WTC11 (cell line): ENCODE measurements around the gene KIF5A. TPM values are rescaled to one million over a fixed set of nuclear protein-coding genes. Genes with fewer than 3 reads are reported as not detected.
"Not testable (repeated sequence)": the region's sequence is repeated elsewhere in the genome, so short reads cannot be mapped to it uniquely, and the experiment has no call there.

ENCODE experiments used
- ATAC-seq: fragments of 200-7000 bp; cut with Tn5 transposase; 2 replicates; pipeline ENCODE4 v1.10.0; 2021; ENCODE audit warnings: mild to moderate bottlenecking, moderate library complexity
- CTCF ChIA-PET: fragments of 300-600 bp; sonication (Branson Sonifier 250); formaldehyde crosslinking; loops from one replicate; lab custom pipeline; 2021; ENCODE audit warnings: antibody characterized with exemption; lab: Charles Lee
- POLR2A ChIA-PET: fragments of 350-600 bp; sonication (Branson Sonifier 250); formaldehyde crosslinking; loops from one replicate; lab custom pipeline; 2021; ENCODE audit warnings: antibody characterized with exemption; lab: Charles Lee
- DNase-seq: peaks from one replicate; pipeline ENCODE4 v3.0.0; 2021; ENCODE audit warnings: low spot score
- H3K27ac Mint-ChIP-seq: 2 replicates; pipeline ENCODE4 v1.8.0; 2021; ENCODE audit warnings: mixed read lengths
- H3K27me3 Mint-ChIP-seq: 2 replicates; pipeline ENCODE4 v1.8.0; 2021; ENCODE audit warnings: low read depth, mild to moderate bottlenecking, moderate library complexity, mixed read lengths
- H3K36me3 Mint-ChIP-seq: 2 replicates; pipeline ENCODE4 v1.8.0; 2021; ENCODE audit warnings: mixed read lengths
- H3K4me1 Mint-ChIP-seq: 2 replicates; pipeline ENCODE4 v1.8.0; 2022; ENCODE audit warnings: mixed read lengths
- H3K4me3 Mint-ChIP-seq: 2 replicates; pipeline ENCODE4 v1.8.0; 2021; ENCODE audit warnings: mild to moderate bottlenecking, moderate library complexity, mixed read lengths
- H3K9me3 Mint-ChIP-seq: 2 replicates; pipeline ENCODE4 v1.8.0; 2021; ENCODE audit warnings: mixed read lengths
- AR ChIP-seq: fragments of 250-450 bp; sonication (Bioruptor Pico); IDR thresholded peaks from 2 replicates; pipeline ENCODE4 v1.9.0; 2021; ENCODE audit warnings: mild to moderate bottlenecking
- ATF6 ChIP-seq: sonication (generic); formaldehyde crosslinking; IDR thresholded peaks from 2 replicates; pipeline ENCODE4 v1.8.1; 2023; ENCODE audit warnings: mild to moderate bottlenecking, missing genetic modification reagents
- EMX1 ChIP-seq: fragments of 250-450 bp; sonication (Bioruptor Pico); IDR thresholded peaks from 2 replicates; pipeline ENCODE4 v1.8.0; 2021; ENCODE audit warnings: mild to moderate bottlenecking
- ETV6 ChIP-seq: sonication (generic); formaldehyde crosslinking; IDR thresholded peaks from 2 replicates; pipeline ENCODE4 v1.8.1; 2022; ENCODE audit warnings: mild to moderate bottlenecking, missing genetic modification reagents
- IRF2 ChIP-seq: sonication (generic); formaldehyde crosslinking; IDR thresholded peaks from 2 replicates; pipeline ENCODE4 v1.8.0; 2022; ENCODE audit warnings: low read depth, missing genetic modification reagents, borderline replicate concordance
- JAZF1 ChIP-seq: fragments of 250-450 bp; sonication (Bioruptor Pico); IDR thresholded peaks from 2 replicates; pipeline ENCODE4 v1.9.0; 2021; ENCODE audit warnings: moderate library complexity, mild to moderate bottlenecking, inconsistent platforms
- JUN ChIP-seq: sonication (generic); formaldehyde crosslinking; IDR thresholded peaks from 2 replicates; pipeline ENCODE4 v1.8.0; 2023; ENCODE audit warnings: mild to moderate bottlenecking, missing genetic modification reagents
- MAX ChIP-seq: sonication (generic); formaldehyde crosslinking; IDR thresholded peaks from 2 replicates; pipeline ENCODE4 v1.8.0; 2022; ENCODE audit warnings: mild to moderate bottlenecking, missing genetic modification reagents
- MLX ChIP-seq: sonication (generic); formaldehyde crosslinking; IDR thresholded peaks from 2 replicates; pipeline ENCODE4 v1.8.1; 2023; ENCODE audit warnings: mild to moderate bottlenecking, missing genetic modification reagents, moderate library complexity
- TCF7 ChIP-seq: sonication (generic); formaldehyde crosslinking; IDR thresholded peaks from 2 replicates; pipeline ENCODE4 v1.8.0; 2022; ENCODE audit warnings: mild to moderate bottlenecking, low read depth, missing genetic modification reagents, moderate library complexity
- ZNF219 ChIP-seq: sonication (generic); formaldehyde crosslinking; IDR thresholded peaks from 2 replicates; pipeline ENCODE4 v1.8.0; 2023; ENCODE audit warnings: missing genetic modification reagents, mild to moderate bottlenecking, borderline replicate concordance
- ZNF425 ChIP-seq: fragments of 250-450 bp; sonication (Bioruptor Pico); conservative IDR thresholded peaks from 2 replicates; pipeline ENCODE4 v1.9.0; 2021; ENCODE audit warnings: mild to moderate bottlenecking
- ZNF532 ChIP-seq: fragments of 250-450 bp; sonication (Bioruptor Pico); IDR thresholded peaks from 2 replicates; pipeline ENCODE4 v1.9.0; 2021; ENCODE audit warnings: mild to moderate bottlenecking, borderline replicate concordance
- ZSCAN18 ChIP-seq: fragments of 250-450 bp; sonication (Bioruptor Pico); IDR thresholded peaks from 2 replicates; pipeline ENCODE4 v2.1.2; 2022; ENCODE audit warnings: mild to moderate bottlenecking, moderate library complexity
- total RNA-seq: library from RNA; stranded (reverse); gene quantifications from 3 replicates; pipeline ENCODE4 v1.2.3, GENCODE V29; 2021

KIF5A gene
- total RNA-seq, 1 experiment from 2014 or later, result 16.1 TPM

- no peak for ATAC-seq
- no peak overlapping the region for H3K27ac Mint-ChIP-seq
- H3K27me3 Mint-ChIP-seq, result no peaks in the 10 kb centered on the region
- no peak overlapping the region for H3K4me3 Mint-ChIP-seq
- CTCF ChIA-PET, result no interaction called here
- peaks cover under 1% of the 10 kb centered on the region; the same call in 1 of the 2 replicates for H3K36me3 Mint-ChIP-seq
- no peaks in the 10 kb centered on the region for H3K9me3 Mint-ChIP-seq
- TF ChIP-seq JAZF1 (CRISPR knock-in tag) (no peak), ZNF425 (CRISPR knock-in tag) (no peak), IRF2 (no peak), AR (CRISPR knock-in tag) (no peak), ETV6 (CRISPR knock-in tag) (no peak), EMX1 (CRISPR knock-in tag) (no peak), MLX (CRISPR knock-in tag) (no peak)
- DNase-seq, result no peak
- POLR2A ChIA-PET, result no interaction called here
- H3K4me1 Mint-ChIP-seq, result 0 out of 2 replicates have a peak, but pooled peaks cover 3% of the 10 kb centered on the region
These were observed 9.0 kb downstream of the KIF5A start for GRCh38 chr12:57558864-57559263.

- H3K36me3 Mint-ChIP-seq, result peaks cover 7% of the 10 kb centered on the region
- no peak overlapping the region for H3K27ac Mint-ChIP-seq
- no peaks in the 10 kb centered on the region for H3K27me3 Mint-ChIP-seq
- POLR2A ChIA-PET, result no interaction called here
- no peaks in the 10 kb centered on the region for H3K9me3 Mint-ChIP-seq
- ATAC-seq (no peak), DNase-seq (no peak)
- H3K4me1 Mint-ChIP-seq, result 0 out of 2 replicates have a peak, but pooled peaks cover 3% of the 10 kb centered on the region
- H3K4me3 Mint-ChIP-seq, result no peak overlapping the region
- CTCF ChIA-PET, result no interaction called here
- TF ChIP-seq TCF7 (no peak), MAX (CRISPR knock-in tag) (no peak), ZNF532 (no peak), ZNF219 (no peak), ZSCAN18 (no peak), JUN (CRISPR knock-in tag) (no peak), ATF6 (CRISPR knock-in tag) (no peak), MLX (CRISPR knock-in tag) (no peak)
These were observed 10.7 kb downstream of the KIF5A start for GRCh38 chr12:57560516-57560915.

GRCh38 chr12:57561117-57561516 is 11.3 kb downstream of the KIF5A start:
- H3K36me3 Mint-ChIP-seq, H3K4me1 Mint-ChIP-seq, H3K27me3 Mint-ChIP-seq, CTCF ChIA-PET, DNase-seq, H3K27ac Mint-ChIP-seq, H3K4me3 Mint-ChIP-seq, ATAC-seq, H3K9me3 Mint-ChIP-seq, POLR2A ChIA-PET: not testable (repeated sequence)
